ENCODE data around the gene CDON. TPM values are rescaled to one million over a fixed set of nuclear protein-coding genes. Genes with fewer than 3 reads are reported as not detected.

The CDON gene
- total RNA-seq, 1 experiment from 2014 or later = 17.2 TPM

- Mint-ChIP-seq H3K36me3 (ENCODE audit: insufficient read depth in 1 of 3, low read depth in 3 of 3) (peaks cover 8 to 17% (median 15%) of the 10 kb centered on the region in 3 experiments; a peak in 6 of 7 replicates), H3K27me3 (ENCODE audit: low read depth) (no peaks in the 10 kb centered on the region), H3K9me3 (no peaks in the 10 kb centered on the region), H3K27ac (no peak overlapping the region; a peak in 1 of 7 replicates), H3K4me3 (no peak overlapping the region), H3K4me1 (peaks cover 8% of the 10 kb centered on the region in 2 experiments)
- H4K91ac ChIP-seq (ENCODE audit: insufficient read length, low read depth, low read length) = no peak overlapping the region
- peaks cover 4% of the 10 kb centered on the region; the same call in 1 of the 2 replicates for H3K4me1 ChIP-seq (ENCODE audit: insufficient read depth, low read length)
- H3K18ac ChIP-seq (ENCODE audit: insufficient read length, low read depth, low read length) = no peak overlapping the region
- no peak for DNase-seq
- H2BK15ac ChIP-seq (ENCODE audit: low read depth, low read length) = no peak overlapping the region
- no peaks in the 10 kb centered on the region for H3K79me1 ChIP-seq (ENCODE audit: insufficient read depth, low read depth, low read length, poor library complexity, severe bottlenecking)
- no peak overlapping the region for H3K23ac ChIP-seq (ENCODE audit: insufficient read length, low read depth, low read length)
- no peaks in the 10 kb centered on the region for H3K9me3 ChIP-seq (ENCODE audit: control insufficient read depth, low read depth, low read length)
- no peaks in the 10 kb centered on the region for H3K79me2 ChIP-seq (ENCODE audit: insufficient read depth, low read length)
- no peak overlapping the region for H4K5ac ChIP-seq (ENCODE audit: insufficient read length, low read depth, low read length)
- no peak overlapping the region for H2BK5ac ChIP-seq (ENCODE audit: insufficient read length, low read length)
- H3T11ph ChIP-seq (ENCODE audit: low read length) = no peak overlapping the region
- no peak overlapping the region for H2AK5ac ChIP-seq (ENCODE audit: insufficient read length, low read length)
- no peaks in the 10 kb centered on the region for H4K20me1 ChIP-seq (ENCODE audit: control insufficient read depth, insufficient read depth, insufficient read length)
- H4K8ac ChIP-seq (replicated peaks; ENCODE audit: insufficient read length, low read depth, low read length) = no peak overlapping the region
- no peaks in the 10 kb centered on the region for H3K27me3 ChIP-seq (ENCODE audit: insufficient read depth, low read length)
- no peak overlapping the region for H3K4ac ChIP-seq (ENCODE audit: low read depth, low read length)
- no peak overlapping the region for H3K14ac ChIP-seq (ENCODE audit: insufficient read depth, low read length)
- no peak overlapping the region for H2BK20ac ChIP-seq (ENCODE audit: low read depth, low read length, poor library complexity, severe bottlenecking)
- H3K27ac ChIP-seq (ENCODE audit: insufficient read length, low read depth, low read length) = no peak overlapping the region
- H2BK12ac ChIP-seq (ENCODE audit: insufficient read length, low read depth, low read length) = no peak overlapping the region
- H2AFZ ChIP-seq (ENCODE audit: low read length) = no peak overlapping the region
- H3K9ac ChIP-seq (ENCODE audit: extremely low read depth, insufficient read length, low read length) = no peak overlapping the region
- H3K56ac ChIP-seq (ENCODE audit: insufficient read length, low read depth, low read length) = no peak overlapping the region
- WGBS (ENCODE audit: extremely low coverage, insufficient read length, low lambda C conversion rate) = no CpG with 5 or more reads among the region's 5 CpGs
- no peak overlapping the region for H3K4me2 ChIP-seq (ENCODE audit: insufficient read depth, insufficient read length, low read length)
- no peaks in the 10 kb centered on the region for H3K23me2 ChIP-seq (ENCODE audit: insufficient read length, low read depth, low read length, poor library complexity, severe bottlenecking)
- H2BK120ac ChIP-seq (ENCODE audit: low read depth, low read length, poor library complexity, severe bottlenecking) = no peak overlapping the region
- no peak for TF ChIP-seq CTCF (conservative IDR thresholded peaks at IDR 0.05)
Observed at GRCh38 chr11:125995313-125995712, 67.4 kb downstream of the CDON start.

All from H9 (cell line).